K562 (cell line): Measurements from ENCODE around the gene CD276. TPM values are rescaled to one million over a fixed set of nuclear protein-coding genes. Genes with fewer than 3 reads are reported as not detected.

Experiments
- ATAC-seq: fragments of 200-7000 bp; cut with Tn5 transposase; 3 replicates; pipeline ENCODE4 v1.9.1; 2020; ENCODE audit warnings: moderate library complexity
- BruUV-seq: library from RNA; stranded (reverse); fragments of 400-500 nt; replicated peaks from 2 replicates; lab custom pipeline; 2021; lab: Mats Ljungman, UMichigan
- CTCF ChIA-PET: fragments of 300-600 bp; formaldehyde crosslinking; extraction: SDS; loops from one replicate; lab custom pipeline; 2021; ENCODE audit warnings: low intra/inter-chr PET ratio; lab: Yijun Ruan, JAX
- POLR2A ChIA-PET: fragments of 300-600, 350-650 bp; sonication (Branson Sonifier 250); formaldehyde crosslinking; extraction: SDS; loops from one replicate; lab custom pipeline; 2021; ENCODE audit warnings: antibody characterized with exemption, inconsistent platforms; lab: Yijun Ruan, JAX
- DNase-seq, 4 experiments: peaks; one replicate each; pipeline versions ENCODE4 v3.0.0 to v3.0.0-alpha.2; 2011 to 2018; ENCODE audit warnings: low spot score in 3 of 4, mixed read lengths in 3 of 4; ENCODE audit errors: extremely low read depth in 1 of 4
- FAIRE-seq: peaks from 2 replicates; lab custom pipeline; 2011; peaks lifted over from hg19 to GRCh38; lab: Jason Lieb, UNC
- H2AFZ ChIP-seq: 2 replicates; pipeline ENCODE4 v1.6.0; 2011; ENCODE audit warnings: low read depth, low read length, control low read depth, inconsistent platforms
- H3K27ac ChIP-seq: fragments of 200-600 bp; 3 replicates; pipeline ENCODE4 v1.8.0; 2011; ENCODE audit warnings: low read depth, mild to moderate bottlenecking, control low read depth, inconsistent platforms, low read length, moderate library complexity, mixed read lengths; ENCODE audit errors: extremely low read depth
- H3K27me3 ChIP-seq, 2 experiments: fragments of 300-600 bp in 1 of 2; 2 replicates in 1 of 2; 3 replicates in 1 of 2; pipeline versions ENCODE4 v1.6.0 to v1.8.0; 2011; ENCODE audit warnings: inconsistent platforms in 2 of 2, low read length in 2 of 2, mild to moderate bottlenecking in 1 of 2, mixed read lengths in 1 of 2, moderate library complexity in 1 of 2; ENCODE audit not compliant: control insufficient read depth in 2 of 2, insufficient read depth in 2 of 2
- H3K36me3 ChIP-seq: fragments of 300-600 bp; 3 replicates; pipeline ENCODE4 v1.8.0; 2011; ENCODE audit warnings: mild to moderate bottlenecking, low read length, inconsistent platforms; ENCODE audit not compliant: control insufficient read depth, insufficient read depth
- H3K4me1 ChIP-seq, 2 experiments: fragments of 200-600 bp in 1 of 2; replicated peaks in 1 of 2; 2 replicates in 1 of 2; 3 replicates in 1 of 2; pipeline versions ENCODE4 v1.5.1 to v1.8.0; 2011; ENCODE audit warnings: inconsistent platforms in 2 of 2, low read length in 2 of 2, mild to moderate bottlenecking in 1 of 2, mixed read lengths in 1 of 2, moderate library complexity in 1 of 2; ENCODE audit not compliant: control insufficient read depth in 2 of 2, insufficient read depth in 2 of 2
- H3K4me2 ChIP-seq: 2 replicates; pipeline ENCODE4 v1.6.1; 2011; ENCODE audit warnings: low read length, control low read depth, inconsistent platforms, mixed read lengths; ENCODE audit not compliant: insufficient read depth
- H3K4me3 ChIP-seq: fragments of 200-600 bp; sonication (generic), shearing (Covaris generic); 2 replicates; pipeline ENCODE4 v1.5.1; 2016; ENCODE audit warnings: control low read depth, inconsistent platforms
- H3K79me2 ChIP-seq: fragments of 200-600 bp; 3 replicates; pipeline ENCODE4 v1.8.0; 2011; ENCODE audit warnings: low read length, inconsistent platforms; ENCODE audit not compliant: control insufficient read depth, insufficient read depth
- H3K9ac ChIP-seq, 2 experiments: 2 replicates each; pipeline versions ENCODE4 v1.6.0 to v1.6.1; 2011; ENCODE audit warnings: low read depth in 2 of 2, low read length in 2 of 2, control low read depth in 1 of 2, inconsistent platforms in 1 of 2, mild to moderate bottlenecking in 1 of 2, mixed read lengths in 1 of 2; ENCODE audit not compliant: insufficient read depth in 1 of 2
- H3K9me1 ChIP-seq: one replicate; pipeline ENCODE4 v1.6.0; 2011; ENCODE audit warnings: inconsistent platforms, mild to moderate bottlenecking, low read length, moderate library complexity; ENCODE audit not compliant: control insufficient read depth, insufficient read depth
- H3K9me3 ChIP-seq: replicated peaks from 2 replicates; pipeline ENCODE4 v1.5.1; 2011; ENCODE audit warnings: low read depth, low read length, inconsistent platforms; ENCODE audit not compliant: control insufficient read depth, insufficient read depth
- H4K20me1 ChIP-seq: replicated peaks from 2 replicates; pipeline ENCODE4 v1.6.1; 2011; ENCODE audit warnings: low read length, inconsistent platforms, mixed read lengths; ENCODE audit not compliant: control insufficient read depth, insufficient read depth
- BMI1 ChIP-seq: fragments of 150-350 bp; IDR thresholded peaks from 2 replicates; pipeline ENCODE4 v1.6.1; 2014; ENCODE audit warnings: low read length
- C11orf30 ChIP-seq: fragments of 450-650 bp; IDR thresholded peaks from 2 replicates; pipeline ENCODE4 v1.6.1; 2016; ENCODE audit warnings: low read depth, mild to moderate bottlenecking
- CCAR2 ChIP-seq: fragments of 200-400 bp; formaldehyde crosslinking; IDR thresholded peaks from 2 replicates; pipeline ENCODE4 v1.6.1; 2017; ENCODE audit warnings: mild to moderate bottlenecking, low read depth, low read length
- CEBPB ChIP-seq: fragments of 450-650 bp; IDR thresholded peaks from 2 replicates; pipeline ENCODE4 v1.6.1; 2016; ENCODE audit warnings: missing genetic modification characterization, missing compliant biosample characterization
- CREM ChIP-seq: IDR thresholded peaks from 2 replicates; pipeline ENCODE4 v1.6.1; 2014; ENCODE audit warnings: antibody characterized with exemption, low read depth
- ESRRA ChIP-seq: fragments of 450-650 bp; IDR thresholded peaks from 2 replicates; pipeline ENCODE4 v1.6.1; 2014; ENCODE audit warnings: low read depth, mild to moderate bottlenecking, moderate library complexity, borderline replicate concordance
- KAT2B ChIP-seq: IDR thresholded peaks from one replicate; pipeline ENCODE4 v1.6.1; 2012; ENCODE audit warnings: low read depth, mild to moderate bottlenecking, control low read depth, inconsistent platforms, low read length, moderate library complexity
- NFIC ChIP-seq: fragments of 450-650 bp; IDR thresholded peaks from 2 replicates; pipeline ENCODE4 v1.6.1; 2017; ENCODE audit warnings: mild to moderate bottlenecking, inconsistent platforms
- NR2F6 ChIP-seq: fragments of 450-650 bp; formaldehyde crosslinking; IDR thresholded peaks from 2 replicates; pipeline ENCODE4 v1.4.0; 2020; ENCODE audit warnings: mild to moderate bottlenecking
- POLR2A ChIP-seq: fragments of 450-650 bp; conservative IDR thresholded peaks from 2 replicates; pipeline ENCODE4 v1.6.1; 2016
- TAF1 ChIP-seq: IDR thresholded peaks from 2 replicates; pipeline ENCODE4 v1.6.1; 2011; ENCODE audit warnings: mild to moderate bottlenecking, low read length, moderate library complexity; ENCODE audit not compliant: insufficient read depth, control insufficient read depth, severe bottlenecking; ENCODE audit errors: extremely low read depth
- TARDBP ChIP-seq: fragments of 450-650 bp; IDR thresholded peaks from 2 replicates; pipeline ENCODE4 v1.6.1; 2016
- ZNF778 ChIP-seq: fragments of 450-650 bp; formaldehyde crosslinking; IDR thresholded peaks from 2 replicates; pipeline ENCODE4 v1.4.0; 2020; ENCODE audit warnings: mild to moderate bottlenecking, moderate library complexity
- ZNF830 ChIP-seq: fragments of 250-450 bp; sonication (Bioruptor Pico); IDR thresholded peaks from 2 replicates; pipeline ENCODE4 v1.5.0; 2021; ENCODE audit warnings: mild to moderate bottlenecking
- WGBS: fragments of 100-300 bp; shearing (Covaris generic); methylation state at CpG from one replicate; pipeline ENCODE4 v1.1.6; 2016; ENCODE audit warnings: low coverage, mixed read lengths; ENCODE audit not compliant: insufficient coverage; ENCODE audit errors: missing lambda C conversion rate; 5-methylcytosine and 5-hydroxymethylcytosine counted together
- in situ Hi-C: fragments of 300-500 bp; cut with MboI; formaldehyde crosslinking; loops from 4 replicates; pipeline ENCODE4 v1.15.0; 2018; ENCODE audit warnings: inconsistent platforms, mixed read lengths
- intact Hi-C: fragments of 100-400 bp; cut with micrococcal nuclease; formaldehyde crosslinking; loops from 2 replicates; pipeline ENCODE4 v1.14.2; 2022
- polyA plus RNA-seq, 8 experiments: library from polyadenylated mRNA; depleted of rRNA in 4 of 8; stranded (reverse) in 5 of 8; unstranded in 3 of 8; fragments of >200 nt; fragmentation: Nextera tagmentation in 2 of 8; fragmentation: Illumina TruSeq in 1 of 8; extraction: Ambion mirVana in 2 of 8; extraction: Trizol in 1 of 8; gene quantifications; 2 replicates each; pipeline versions ENCODE4 v1.2.1 to v1.2.3, GENCODE V29; 2011 to 2014; ENCODE audit warnings: inconsistent platforms in 1 of 8, missing spikeins in 1 of 8
- total RNA-seq, 7 experiments: library from RNA; depleted of rRNA in 6 of 7; stranded (reverse); fragments of >200 nt in 6 of 7; fragmentation: Illumina TruSeq in 2 of 7; extraction: Trizol in 2 of 7; gene quantifications; 2 replicates each; pipeline versions ENCODE4 v1.2.1 to v1.2.3, GENCODE V29; 2011 to 2021; ENCODE audit warnings: low replicate concordance in 1 of 7
- TF ChIP-seq, protein P1 (sequence below): IDR thresholded peaks from 2 replicates; pipeline ENCODE4 v1.6.1; 2011; ENCODE audit warnings: borderline replicate concordance, low read depth, mild to moderate bottlenecking, moderate library complexity, low read length; ENCODE audit not compliant: insufficient read depth, poor library complexity, severe bottlenecking
- TF ChIP-seq, protein P2 (sequence below): fragments of 450-650 bp; formaldehyde crosslinking; IDR thresholded peaks from 2 replicates; pipeline ENCODE4 v1.4.0; 2022; ENCODE audit warnings: mild to moderate bottlenecking, moderate library complexity

The CD276 gene
- total and polyA plus RNA-seq, 9 of the 15 experiments (the other 6 are each of a cell fraction or from before 2014, with no cell fraction given): 0.11 to 3.6 (median 2.3) TPM

DNA sequence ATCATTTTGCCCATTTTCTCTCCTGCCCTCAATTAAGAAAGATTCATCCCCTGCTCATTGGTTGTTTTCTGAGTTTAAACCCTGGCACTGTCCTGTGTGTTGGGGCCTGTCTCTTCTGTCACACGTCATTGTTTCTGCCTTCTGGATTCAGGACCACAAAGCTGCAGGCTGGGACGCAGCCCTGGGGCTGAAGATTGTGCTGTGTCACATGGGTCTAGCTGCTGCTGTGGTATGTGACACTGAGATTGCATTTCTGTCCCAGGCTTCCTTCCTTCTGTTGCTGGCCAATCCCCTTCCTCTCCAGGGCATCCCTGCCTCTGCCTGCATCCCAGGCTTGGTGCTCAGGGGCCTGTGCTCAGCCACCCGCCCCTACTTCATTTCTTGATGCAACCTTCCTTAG, 40.0 kb downstream of the CD276 start:
- H3K9me1 ChIP-seq: no peaks in the 10 kb centered on the region
- H3K27ac ChIP-seq: no peak overlapping the region
- BruUV-seq: no TSS peak
- no peaks in the 10 kb centered on the region for H3K79me2 ChIP-seq
- TF ChIP-seq CREM: no peak
- TF ChIP-seq KAT2B: no peak
- TF ChIP-seq NFIC: no peak
- TF ChIP-seq CEBPB (tag): no peak
- no peak for TF ChIP-seq ESRRA
- TF ChIP-seq, protein P1, sequence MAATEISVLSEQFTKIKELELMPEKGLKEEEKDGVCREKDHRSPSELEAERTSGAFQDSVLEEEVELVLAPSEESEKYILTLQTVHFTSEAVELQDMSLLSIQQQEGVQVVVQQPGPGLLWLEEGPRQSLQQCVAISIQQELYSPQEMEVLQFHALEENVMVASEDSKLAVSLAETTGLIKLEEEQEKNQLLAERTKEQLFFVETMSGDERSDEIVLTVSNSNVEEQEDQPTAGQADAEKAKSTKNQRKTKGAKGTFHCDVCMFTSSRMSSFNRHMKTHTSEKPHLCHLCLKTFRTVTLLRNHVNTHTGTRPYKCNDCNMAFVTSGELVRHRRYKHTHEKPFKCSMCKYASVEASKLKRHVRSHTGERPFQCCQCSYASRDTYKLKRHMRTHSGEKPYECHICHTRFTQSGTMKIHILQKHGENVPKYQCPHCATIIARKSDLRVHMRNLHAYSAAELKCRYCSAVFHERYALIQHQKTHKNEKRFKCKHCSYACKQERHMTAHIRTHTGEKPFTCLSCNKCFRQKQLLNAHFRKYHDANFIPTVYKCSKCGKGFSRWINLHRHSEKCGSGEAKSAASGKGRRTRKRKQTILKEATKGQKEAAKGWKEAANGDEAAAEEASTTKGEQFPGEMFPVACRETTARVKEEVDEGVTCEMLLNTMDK: no peak
- TF ChIP-seq ZNF778 (CRISPR knock-in tag): no peak
- TF ChIP-seq BMI1: no peak
- no peak for TF ChIP-seq NR2F6 (CRISPR knock-in tag)
- no peak for TF ChIP-seq ZNF830 (CRISPR knock-in tag)
- TF ChIP-seq TAF1: no peak
- no peak for TF ChIP-seq POLR2A
- TF ChIP-seq C11orf30: no peak
- TF ChIP-seq CCAR2: no peak
- TF ChIP-seq, protein P2, sequence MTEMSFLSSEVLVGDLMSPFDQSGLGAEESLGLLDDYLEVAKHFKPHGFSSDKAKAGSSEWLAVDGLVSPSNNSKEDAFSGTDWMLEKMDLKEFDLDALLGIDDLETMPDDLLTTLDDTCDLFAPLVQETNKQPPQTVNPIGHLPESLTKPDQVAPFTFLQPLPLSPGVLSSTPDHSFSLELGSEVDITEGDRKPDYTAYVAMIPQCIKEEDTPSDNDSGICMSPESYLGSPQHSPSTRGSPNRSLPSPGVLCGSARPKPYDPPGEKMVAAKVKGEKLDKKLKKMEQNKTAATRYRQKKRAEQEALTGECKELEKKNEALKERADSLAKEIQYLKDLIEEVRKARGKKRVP: no peak
- TF ChIP-seq TARDBP: no peak
- no peak overlapping the region for H3K9ac ChIP-seq
- no peaks in the 10 kb centered on the region for H3K4me1 ChIP-seq
- in situ Hi-C loops (no loop called here), intact Hi-C loops (no loop called here)
- POLR2A ChIA-PET: no interaction called here
- ATAC-seq (no peak), DNase-seq (no peak), FAIRE-seq (no peak)
- H3K9me3 ChIP-seq: no peaks in the 10 kb centered on the region
- peaks cover 7% of the 10 kb centered on the region; the same call in 1 of the 2 replicates for H4K20me1 ChIP-seq
- no peak overlapping the region for H3K4me3 ChIP-seq
- H3K36me3 ChIP-seq: no peaks in the 10 kb centered on the region
- no peak overlapping the region for H3K4me2 ChIP-seq
- CTCF ChIA-PET: no interaction called here
- 2% methylated on average over 3 of the region's 3 CpGs for WGBS
- H3K27me3 ChIP-seq: peaks cover 3 to 34% of the 10 kb centered on the region in 2 experiments; a peak in 3 of 5 replicates
- H2AFZ ChIP-seq: no peak overlapping the region
